Activated T-helper 1 cell treated with anti-CD3 and anti-CD28 coated beads, Interleukin-12 subunit alpha, Interleukin-12 subunit beta, Interleukin-2, Interleukin-4 antibody, amounts not matched to agents 30 ng/mL and 10 ng/mL and 1 ng/mL, durations not matched to agents 14 hours and 24 hours and 36 hours (primary cell): Measurements from ENCODE around the gene CLRN2. TPM values are rescaled to one million over a fixed set of nuclear protein-coding genes. Genes with fewer than 3 reads are reported as not detected.

Experiments
- DNase-seq: peaks from one replicate; pipeline ENCODE4 v3.0.0; 2021; ENCODE audit warnings: low spot score
- H3K27ac Mint-ChIP-seq: one replicate; pipeline ENCODE4 v1.8.0; 2021; ENCODE audit warnings: mild to moderate bottlenecking, mixed read lengths
- H3K27me3 Mint-ChIP-seq: one replicate; pipeline ENCODE4 v1.8.0; 2022; ENCODE audit warnings: mild to moderate bottlenecking, moderate library complexity, mixed read lengths; ENCODE audit not compliant: insufficient read depth
- H3K36me3 Mint-ChIP-seq: one replicate; pipeline ENCODE4 v1.8.0; 2021; ENCODE audit warnings: low read depth, mixed read lengths
- H3K4me1 Mint-ChIP-seq: one replicate; pipeline ENCODE4 v1.8.0; 2021; ENCODE audit warnings: low read depth, mixed read lengths
- H3K4me3 Mint-ChIP-seq: one replicate; pipeline ENCODE4 v1.8.0; 2021; ENCODE audit warnings: mild to moderate bottlenecking, moderate library complexity, mixed read lengths
- H3K9me3 Mint-ChIP-seq: one replicate; pipeline ENCODE4 v1.8.0; 2021; ENCODE audit warnings: mixed read lengths
- intact Hi-C: fragments of 100-400 bp; cut with micrococcal nuclease; formaldehyde crosslinking; loops from one replicate; pipeline ENCODE4 v1.15.1; 2024
- total RNA-seq: library from RNA; stranded (reverse); gene quantifications from 2 replicates; pipeline ENCODE4 v1.2.3, GENCODE V29; 2022

Gene CLRN2, protein sequence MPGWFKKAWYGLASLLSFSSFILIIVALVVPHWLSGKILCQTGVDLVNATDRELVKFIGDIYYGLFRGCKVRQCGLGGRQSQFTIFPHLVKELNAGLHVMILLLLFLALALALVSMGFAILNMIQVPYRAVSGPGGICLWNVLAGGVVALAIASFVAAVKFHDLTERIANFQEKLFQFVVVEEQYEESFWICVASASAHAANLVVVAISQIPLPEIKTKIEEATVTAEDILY
- not detected in 2 replicates for total RNA-seq

GRCh38 chr4:17514865-17515264 is at the start of gene CLRN2:
Gene CLRN2 (plus strand): TSS chr4:17515165. CDS start chr4:17515267, 102 bp downstream.
- Mint-ChIP-seq H3K27me3 (peaks cover 23% of the 10 kb centered on the region), H3K27ac (no peak within 1 kb of the TSS), H3K36me3 (peaks cover 1% of the 10 kb centered on the region), H3K4me1 (peaks cover 15% of the 10 kb centered on the region), H3K9me3 (no peaks in the 10 kb centered on the region), H3K4me3 (no peak within 1 kb of the TSS)
- no peak for DNase-seq
- intact Hi-C loops = loop anchor here (5.0 to 10.0 kb wide), 2 partner anchors 178 to 1290 kb away; partner anchors contain the start of gene TAPT1

- intact Hi-C loops = no loop called here
- no peaks in the 10 kb centered on the region for H3K9me3 Mint-ChIP-seq
- H3K4me1 Mint-ChIP-seq = peaks cover 5% of the 10 kb centered on the region
- H3K36me3 Mint-ChIP-seq = no peaks in the 10 kb centered on the region
- no peak overlapping the region for H3K27ac Mint-ChIP-seq
- no peak for DNase-seq
- H3K27me3 Mint-ChIP-seq = peaks cover 1% of the 10 kb centered on the region
- no peak overlapping the region for H3K4me3 Mint-ChIP-seq
These were observed 46.2 kb upstream of the CLRN2 start for GRCh38 chr4:17468619-17469221.

DNA sequence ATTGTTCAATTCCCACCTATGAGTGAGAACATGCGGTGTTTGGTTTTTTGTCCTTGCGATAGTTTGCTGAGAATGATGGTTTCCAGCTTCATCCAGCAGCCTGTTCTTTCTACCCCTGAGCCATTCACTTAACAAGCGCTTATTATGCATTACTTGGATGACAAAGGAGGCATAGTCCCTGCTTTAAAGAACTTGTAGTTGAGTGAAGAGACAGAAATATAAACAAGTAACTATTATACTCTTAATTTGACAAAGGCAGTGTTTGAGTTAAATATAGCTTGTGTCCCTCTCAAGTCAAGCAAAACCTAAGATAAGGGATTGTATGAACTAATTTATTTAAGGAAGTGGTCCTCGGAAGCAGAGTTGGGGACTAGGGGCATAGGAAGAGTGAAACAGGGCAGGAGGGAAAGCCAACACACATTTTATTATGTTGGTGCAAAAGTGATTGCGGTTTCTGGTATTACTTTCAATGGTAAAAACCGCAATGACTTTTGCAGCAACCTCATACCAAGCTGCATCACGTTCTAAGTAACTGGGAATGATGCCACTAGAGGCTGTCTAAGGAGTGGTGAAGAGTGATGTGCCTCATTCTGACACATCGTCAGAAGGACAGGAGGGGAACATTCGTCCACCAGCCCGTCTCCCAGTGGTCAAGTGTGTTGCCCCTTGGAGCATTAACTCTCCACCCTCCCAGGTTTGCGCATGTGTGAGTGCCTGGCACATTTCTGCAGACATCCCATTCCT is 44.9 kb upstream of the CLRN2 start:
- Mint-ChIP-seq H3K4me1 (peaks cover 5% of the 10 kb centered on the region), H3K27me3 (peaks cover 1% of the 10 kb centered on the region), H3K4me3 (no peak overlapping the region), H3K9me3 (no peaks in the 10 kb centered on the region), H3K27ac (no peak overlapping the region), H3K36me3 (no peaks in the 10 kb centered on the region)
- no peak for DNase-seq
- intact Hi-C loops = no loop called here

GRCh38 chr4:17475481-17475880 is 39.5 kb upstream of the CLRN2 start:
- Mint-ChIP-seq H3K4me1 (peaks cover 5% of the 10 kb centered on the region), H3K36me3 (no peaks in the 10 kb centered on the region), H3K9me3 (no peaks in the 10 kb centered on the region), H3K27me3 (no peaks in the 10 kb centered on the region), H3K27ac (no peak overlapping the region), H3K4me3 (no peak overlapping the region)
- intact Hi-C loops = no loop called here
- no peak for DNase-seq

GRCh38 chr4:17476853-17477252 is 38.1 kb upstream of the CLRN2 start:
- Mint-ChIP-seq H3K9me3 (no peaks in the 10 kb centered on the region), H3K27me3 (no peaks in the 10 kb centered on the region), H3K27ac (no peak overlapping the region), H3K4me1 (peaks cover 5% of the 10 kb centered on the region), H3K4me3 (no peak overlapping the region), H3K36me3 (no peaks in the 10 kb centered on the region)
- intact Hi-C loops = no loop called here
- DNase-seq = no peak

- Mint-ChIP-seq H3K36me3 (no peaks in the 10 kb centered on the region), H3K9me3 (no peaks in the 10 kb centered on the region), H3K27ac (no peak overlapping the region), H3K4me1 (no peaks in the 10 kb centered on the region), H3K27me3 (no peaks in the 10 kb centered on the region), H3K4me3 (no peak overlapping the region)
- no peak for DNase-seq
- intact Hi-C loops = no loop called here
These were observed 37.0 kb upstream of the CLRN2 start for GRCh38 chr4:17477774-17478472.

GRCh38 chr4:17480210-17480927 is 34.6 kb upstream of the CLRN2 start:
- peaks cover 3% of the 10 kb centered on the region for H3K36me3 Mint-ChIP-seq
- no peaks in the 10 kb centered on the region for H3K9me3 Mint-ChIP-seq
- no peak overlapping the region for H3K4me3 Mint-ChIP-seq
- no peak overlapping the region for H3K27ac Mint-ChIP-seq
- H3K4me1 Mint-ChIP-seq = no peaks in the 10 kb centered on the region
- intact Hi-C loops = no loop called here
- no peaks in the 10 kb centered on the region for H3K27me3 Mint-ChIP-seq
- no peak for DNase-seq

GRCh38 chr4:17480955-17481354 is 34.0 kb upstream of the CLRN2 start:
- no peak for DNase-seq
- no peaks in the 10 kb centered on the region for H3K4me1 Mint-ChIP-seq
- intact Hi-C loops = no loop called here
- no peak overlapping the region for H3K27ac Mint-ChIP-seq
- H3K4me3 Mint-ChIP-seq = no peak overlapping the region
- no peaks in the 10 kb centered on the region for H3K9me3 Mint-ChIP-seq
- H3K27me3 Mint-ChIP-seq = no peaks in the 10 kb centered on the region
- H3K36me3 Mint-ChIP-seq = peaks cover 3% of the 10 kb centered on the region

- H3K9me3 Mint-ChIP-seq = no peaks in the 10 kb centered on the region
- no peak overlapping the region for H3K27ac Mint-ChIP-seq
- H3K4me3 Mint-ChIP-seq = no peak overlapping the region
- intact Hi-C loops = no loop called here
- no peaks in the 10 kb centered on the region for H3K4me1 Mint-ChIP-seq
- no peaks in the 10 kb centered on the region for H3K27me3 Mint-ChIP-seq
- DNase-seq = no peak
- H3K36me3 Mint-ChIP-seq = peaks cover 7% of the 10 kb centered on the region
These were observed 32.2 kb upstream of the CLRN2 start for GRCh38 chr4:17482716-17483115.

DNA sequence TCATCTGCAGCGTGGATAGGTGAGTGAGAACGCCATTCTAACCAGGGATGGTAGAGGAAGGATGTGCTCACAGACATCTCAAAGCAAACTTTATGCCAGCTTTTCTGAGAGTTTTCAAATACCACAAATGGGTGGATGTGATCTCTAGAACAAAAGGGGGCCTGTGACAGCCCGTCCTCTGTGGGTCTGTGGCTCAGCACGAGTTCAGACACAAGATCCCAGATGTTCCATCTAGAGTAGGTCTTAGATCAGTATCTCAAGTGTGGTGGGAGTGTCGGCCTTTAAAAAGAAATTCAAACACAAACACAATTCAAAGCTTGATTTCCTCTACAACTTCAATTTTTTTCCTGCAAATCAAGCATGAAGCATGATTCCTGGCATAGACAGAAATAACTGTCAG is 25.8 kb upstream of the CLRN2 start:
- H3K4me3 Mint-ChIP-seq = no peak overlapping the region
- no peak for DNase-seq
- intact Hi-C loops = no loop called here
- H3K27me3 Mint-ChIP-seq = no peaks in the 10 kb centered on the region
- no peak overlapping the region for H3K27ac Mint-ChIP-seq
- H3K36me3 Mint-ChIP-seq = peaks cover 19% of the 10 kb centered on the region
- no peaks in the 10 kb centered on the region for H3K9me3 Mint-ChIP-seq
- H3K4me1 Mint-ChIP-seq = no peaks in the 10 kb centered on the region

GRCh38 chr4:17489721-17490120 is 25.2 kb upstream of the CLRN2 start:
- Mint-ChIP-seq H3K4me3 (no peak overlapping the region), H3K27me3 (no peaks in the 10 kb centered on the region), H3K9me3 (no peaks in the 10 kb centered on the region), H3K4me1 (no peaks in the 10 kb centered on the region), H3K27ac (no peak overlapping the region), H3K36me3 (peaks cover 19% of the 10 kb centered on the region)
- intact Hi-C loops = no loop called here
- DNase-seq = no peak

DNA sequence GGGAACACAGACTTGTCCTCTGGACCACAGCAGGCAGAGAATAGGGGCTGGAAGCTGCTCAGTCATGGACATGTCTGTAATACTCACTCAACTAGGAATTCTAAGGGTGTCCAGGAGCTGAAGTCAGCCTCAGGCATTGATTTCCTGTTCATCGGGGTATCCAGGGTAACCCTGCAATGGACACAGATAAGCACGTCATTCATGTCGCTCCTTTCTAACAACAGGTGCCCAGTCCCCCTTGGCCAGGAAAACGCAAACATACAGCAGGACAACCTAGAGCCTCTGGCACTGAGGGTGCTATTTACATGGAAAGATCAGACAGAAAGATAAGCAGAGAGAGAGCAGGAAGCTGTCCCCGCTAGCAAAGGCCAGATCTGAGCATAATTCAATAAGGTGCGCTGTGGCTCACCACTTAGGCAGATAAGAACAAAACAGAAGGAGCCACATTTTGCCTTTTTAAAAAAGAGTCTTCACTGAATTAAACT is 24.3 kb upstream of the CLRN2 start:
- H3K27me3 Mint-ChIP-seq = no peaks in the 10 kb centered on the region
- peaks cover 19% of the 10 kb centered on the region for H3K36me3 Mint-ChIP-seq
- intact Hi-C loops = no loop called here
- no peak overlapping the region for H3K4me3 Mint-ChIP-seq
- H3K9me3 Mint-ChIP-seq = no peaks in the 10 kb centered on the region
- no peak for DNase-seq
- H3K4me1 Mint-ChIP-seq = no peaks in the 10 kb centered on the region
- no peak overlapping the region for H3K27ac Mint-ChIP-seq
